22Rv1 (cell line): ENCODE data around the gene CYP27A1.

ENCODE experiments used
- ZFX ChIP-seq: fragments of 450-650 bp; IDR thresholded peaks from 2 replicates; pipeline ENCODE4 v1.6.1; 2017; ENCODE audit warnings: antibody characterized with exemption, borderline replicate concordance
- TF ChIP-seq, protein P1 (sequence below): fragments of 450-650 bp; IDR thresholded peaks from 2 replicates; pipeline ENCODE4 v1.5.1; 2017; ENCODE audit warnings: mild to moderate bottlenecking

DNA sequence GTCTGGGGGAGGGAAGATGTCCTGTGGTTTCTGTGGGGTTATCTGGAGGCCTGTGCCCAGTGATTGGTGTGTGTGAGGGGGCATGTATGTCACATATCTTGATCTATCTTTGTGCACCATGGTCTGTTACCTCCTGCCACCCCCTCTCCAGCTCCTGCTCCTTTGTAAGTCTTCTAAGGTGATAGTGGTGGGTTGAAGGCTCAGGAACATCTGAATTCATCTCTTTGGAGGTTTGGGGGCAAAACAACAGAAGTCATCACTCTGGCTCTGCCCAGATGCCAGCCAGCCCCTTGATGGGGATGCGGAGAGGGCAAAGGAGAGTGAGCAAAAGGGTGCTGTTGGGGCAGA is 74.9 kb downstream of the CYP27A1 start:
- TF ChIP-seq, protein P1, sequence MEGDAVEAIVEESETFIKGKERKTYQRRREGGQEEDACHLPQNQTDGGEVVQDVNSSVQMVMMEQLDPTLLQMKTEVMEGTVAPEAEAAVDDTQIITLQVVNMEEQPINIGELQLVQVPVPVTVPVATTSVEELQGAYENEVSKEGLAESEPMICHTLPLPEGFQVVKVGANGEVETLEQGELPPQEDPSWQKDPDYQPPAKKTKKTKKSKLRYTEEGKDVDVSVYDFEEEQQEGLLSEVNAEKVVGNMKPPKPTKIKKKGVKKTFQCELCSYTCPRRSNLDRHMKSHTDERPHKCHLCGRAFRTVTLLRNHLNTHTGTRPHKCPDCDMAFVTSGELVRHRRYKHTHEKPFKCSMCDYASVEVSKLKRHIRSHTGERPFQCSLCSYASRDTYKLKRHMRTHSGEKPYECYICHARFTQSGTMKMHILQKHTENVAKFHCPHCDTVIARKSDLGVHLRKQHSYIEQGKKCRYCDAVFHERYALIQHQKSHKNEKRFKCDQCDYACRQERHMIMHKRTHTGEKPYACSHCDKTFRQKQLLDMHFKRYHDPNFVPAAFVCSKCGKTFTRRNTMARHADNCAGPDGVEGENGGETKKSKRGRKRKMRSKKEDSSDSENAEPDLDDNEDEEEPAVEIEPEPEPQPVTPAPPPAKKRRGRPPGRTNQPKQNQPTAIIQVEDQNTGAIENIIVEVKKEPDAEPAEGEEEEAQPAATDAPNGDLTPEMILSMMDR, result no peak
- TF ChIP-seq ZFX, result no peak
